ENCODE results near the gene DAZAP1.

DNA sequence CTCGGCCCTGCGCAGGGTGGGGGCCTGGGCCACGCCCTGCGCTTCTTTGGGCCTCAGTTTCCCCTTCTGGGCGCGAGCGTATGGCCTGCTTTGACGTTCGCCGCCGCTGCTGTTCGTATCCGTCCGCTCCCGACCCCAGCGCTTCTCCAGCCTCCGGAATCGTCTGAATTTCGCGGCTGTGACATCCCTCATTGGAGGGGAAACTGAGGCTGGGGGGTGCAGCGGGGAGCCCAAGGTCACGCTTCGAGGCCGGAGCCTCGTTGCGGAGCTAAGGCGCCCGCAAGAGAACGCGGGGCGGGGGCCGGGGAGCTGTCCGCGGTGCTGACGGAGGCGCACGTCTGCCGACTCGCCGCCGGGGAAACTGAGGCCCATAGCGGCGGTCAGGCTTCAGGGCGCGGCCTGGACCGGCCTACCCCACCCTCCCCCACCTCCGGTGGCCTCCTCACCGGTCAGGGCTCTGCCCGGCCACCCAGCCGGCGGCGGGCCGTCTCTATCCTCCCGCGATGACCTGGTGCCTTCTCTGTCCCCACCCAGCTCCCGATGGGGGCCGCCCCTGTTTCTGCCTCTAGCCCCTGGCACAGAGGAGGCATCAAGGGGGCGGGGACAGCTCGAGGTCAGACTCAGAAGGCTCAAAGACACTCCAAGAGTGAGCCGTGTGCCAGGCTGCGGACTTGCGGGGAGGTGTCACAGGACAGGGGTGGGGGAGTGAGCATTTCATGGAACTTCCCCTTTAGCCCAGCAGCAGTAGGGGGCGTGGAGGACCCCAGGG is 39.5 kb downstream of the DAZAP1 start:
- no peak for TF ChIP-seq CTCF (IDR thresholded peaks at IDR 0.05)
- TF ChIP-seq POLR2A (IDR thresholded peaks at IDR 0.05), result no peak

Measured in suprapubic skin (tissue), 3 donors.